GM21528 (cell line): ENCODE measurements around the gene SPRED2.
A peak's percentile ranks its signal among the peaks of the same experiment; 100 is the strongest.

Source experiments
- ATAC-seq: cut with Tn5 transposase; IDR thresholded peaks from one replicate; pipeline ENCODE4 v1.9.1; 2021; ENCODE audit warnings: mild to moderate bottlenecking, moderate library complexity; ENCODE audit not compliant: unreplicated experiment, low FRiP score

SPRED2 gene

DNA sequence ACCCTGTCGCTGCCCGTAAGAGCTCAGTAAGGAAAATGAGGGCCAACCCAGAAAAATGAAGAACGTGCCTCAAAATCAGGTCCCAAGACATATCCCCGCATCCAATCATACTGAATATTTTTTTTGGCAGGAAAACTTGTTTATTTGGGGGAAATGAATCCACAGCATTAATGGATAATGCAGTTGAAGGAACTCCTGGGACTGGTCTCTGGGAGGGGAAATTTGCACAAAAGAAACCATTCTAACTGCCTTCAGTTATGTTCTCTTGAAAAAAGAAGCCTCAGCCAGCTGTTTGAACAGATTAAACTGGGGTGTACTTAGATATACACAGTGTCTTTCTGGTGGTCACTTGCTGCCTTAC is 61.3 kb downstream of the SPRED2 start:
- no peak for ATAC-seq

DNA sequence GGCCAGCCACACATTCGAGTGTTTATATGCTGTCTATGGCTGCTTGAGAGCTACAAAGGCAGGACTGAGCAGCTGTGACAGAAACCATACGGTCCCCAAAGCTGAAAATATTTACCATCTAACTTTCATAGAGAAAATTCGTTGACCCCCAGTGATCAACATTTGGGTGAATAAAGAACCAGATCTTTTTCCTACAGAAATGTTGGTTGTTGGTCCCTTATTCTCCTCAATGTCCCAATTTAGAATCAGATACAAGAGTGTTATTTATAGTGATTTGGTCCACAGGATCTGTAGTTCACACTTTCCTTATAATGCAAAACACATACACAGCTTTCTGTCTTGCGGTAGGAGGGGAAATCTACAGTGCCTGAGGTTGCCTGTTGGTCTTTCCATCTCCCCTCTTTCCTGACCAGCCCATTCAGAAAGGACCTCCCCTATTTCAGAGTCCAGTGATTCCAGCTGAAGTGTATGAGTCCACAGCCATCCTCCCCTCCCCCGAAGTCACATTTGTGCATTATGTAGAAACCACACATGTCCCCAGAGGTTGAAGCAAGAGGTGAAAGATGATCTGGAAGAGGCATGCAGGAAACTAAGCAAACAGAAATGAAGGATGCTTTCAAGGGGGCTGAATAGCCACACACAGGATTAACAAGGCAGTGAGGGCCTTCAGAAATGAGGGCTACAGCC is 61.9 kb downstream of the SPRED2 start:
- peak; percentile 43 for ATAC-seq

DNA sequence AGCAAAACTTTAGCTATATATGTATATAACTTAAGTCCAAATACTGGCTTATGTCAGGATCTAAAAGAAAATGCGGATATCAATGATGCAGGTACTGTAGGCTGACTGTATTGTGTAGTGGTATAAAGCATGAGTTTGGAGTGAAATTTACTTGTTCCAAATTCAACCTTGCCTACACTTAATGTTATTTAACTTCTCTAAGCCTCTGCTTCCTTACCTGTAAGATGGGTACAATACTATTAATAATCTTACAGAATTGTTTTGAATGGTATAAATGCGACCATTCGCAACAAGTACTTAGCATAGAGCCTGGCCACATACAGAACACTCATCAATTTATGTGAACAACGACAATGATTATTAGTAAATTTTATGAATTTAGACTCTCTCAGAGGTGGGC is 62.4 kb downstream of the SPRED2 start:
- ATAC-seq: no peak

DNA sequence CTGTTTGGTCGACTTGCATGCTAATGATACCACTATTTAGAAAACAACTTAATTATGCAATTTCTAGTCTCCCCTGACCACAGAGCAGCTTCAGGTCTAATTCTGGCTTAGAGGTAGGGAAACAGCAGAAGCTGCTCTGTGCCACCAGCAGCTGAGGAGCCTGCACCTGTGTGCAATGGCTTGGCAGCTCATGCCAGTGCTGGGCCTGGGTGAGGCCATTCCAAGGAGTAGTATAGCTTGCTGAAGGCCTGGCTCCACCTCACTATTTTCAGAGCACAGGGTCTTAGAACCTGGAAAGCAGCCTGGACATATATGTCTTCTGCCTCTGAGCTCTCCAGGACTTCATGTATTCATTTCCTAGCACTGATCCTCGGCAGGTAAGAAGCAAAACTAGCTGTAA is 62.8 kb downstream of the SPRED2 start:
- no peak for ATAC-seq

DNA sequence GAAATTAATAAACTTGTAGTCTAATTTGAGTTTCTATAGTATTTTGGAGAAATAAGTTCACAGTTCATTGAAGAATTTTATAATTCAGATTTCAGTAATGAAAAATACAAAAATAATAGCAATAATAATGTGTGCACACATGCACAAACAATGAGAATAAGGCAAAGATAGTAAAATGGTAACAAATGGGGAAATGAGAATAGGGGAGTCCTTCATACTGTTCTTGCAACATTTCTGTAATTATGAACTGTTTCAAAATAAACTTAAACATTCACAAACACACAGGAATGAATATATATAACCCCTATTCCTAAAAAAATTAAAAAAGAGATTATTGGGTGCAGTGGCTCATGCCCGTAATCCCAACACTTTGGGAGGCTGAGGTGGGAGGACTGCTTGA is 63.9 kb downstream of the SPRED2 start:
- ATAC-seq: no peak

DNA sequence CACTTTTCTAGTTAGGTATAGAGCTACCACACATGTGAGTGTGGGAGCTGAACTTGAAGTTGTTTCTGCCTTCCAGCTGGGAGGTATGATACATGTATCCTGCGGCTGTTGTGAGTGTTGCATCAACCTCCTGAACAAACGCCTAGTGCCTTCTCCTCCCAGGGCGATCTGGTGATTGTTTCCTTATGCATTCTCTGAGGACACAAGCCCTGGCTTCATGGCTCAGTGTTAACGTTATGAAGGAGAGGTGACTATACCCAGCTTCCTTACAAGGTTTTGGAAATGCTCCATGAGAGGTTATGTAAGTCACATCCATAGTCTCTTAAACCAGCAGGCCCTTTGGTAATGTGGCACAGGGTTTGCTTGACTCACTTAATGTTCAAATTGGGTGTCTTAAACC is 64.9 kb downstream of the SPRED2 start:
- ATAC-seq: no peak

DNA sequence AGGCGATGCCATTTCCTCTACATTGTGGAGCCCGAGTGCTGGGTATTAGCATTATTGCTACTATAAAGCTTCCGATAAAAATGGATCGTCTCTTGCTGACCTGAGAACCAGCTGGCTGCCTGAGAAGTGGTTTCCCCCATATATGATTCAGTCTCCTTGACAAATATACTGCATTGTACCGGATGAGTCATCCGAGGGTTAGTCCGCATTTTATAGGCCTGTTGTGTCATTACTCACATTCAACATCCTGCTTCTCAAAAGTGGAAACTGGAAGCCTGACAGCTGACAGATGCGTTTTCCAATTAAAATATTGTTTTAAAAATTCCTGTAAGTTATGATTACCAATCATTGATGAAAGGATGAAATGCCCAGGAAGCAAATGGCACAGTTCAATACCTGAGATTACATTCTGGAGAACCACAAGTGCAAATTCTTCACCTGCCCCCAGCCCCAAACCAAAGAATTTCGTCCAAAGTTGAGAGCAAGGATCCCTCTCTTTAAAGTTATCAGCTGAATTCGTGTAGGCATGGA is 65.7 kb downstream of the SPRED2 start:
- no peak for ATAC-seq

DNA sequence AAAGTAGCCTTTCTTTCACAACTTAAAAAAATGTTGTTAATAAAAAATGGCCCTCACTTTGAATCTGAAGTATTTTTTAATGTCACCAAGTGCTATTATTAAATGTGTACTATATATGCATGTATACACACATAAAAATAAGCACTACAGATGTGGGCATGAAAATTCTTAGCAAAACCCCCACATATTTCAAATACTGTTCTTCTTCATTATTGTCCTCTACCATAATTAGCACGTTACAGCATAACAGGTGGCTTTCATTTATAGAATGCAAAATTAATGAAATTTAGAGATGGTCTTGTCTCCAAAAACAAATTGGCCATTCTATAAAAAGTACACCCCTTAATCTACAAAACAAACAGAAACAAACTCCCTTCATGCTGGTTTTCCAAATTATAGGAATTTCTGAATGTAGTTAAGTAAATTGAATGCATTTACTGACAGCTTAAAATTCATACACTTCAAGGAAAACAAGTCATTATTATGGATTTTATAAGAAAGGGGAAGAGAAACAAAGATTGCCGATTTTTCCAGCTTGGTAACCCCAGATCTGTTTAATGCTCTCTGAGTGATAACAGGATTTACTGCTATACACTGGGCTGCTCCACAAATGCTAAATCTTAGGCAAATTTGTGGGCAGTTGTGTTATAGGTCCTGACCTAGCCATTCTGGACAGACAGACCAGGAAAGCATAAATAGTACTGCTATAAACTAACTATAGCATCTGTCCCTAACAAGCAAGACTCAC is 67.2 kb downstream of the SPRED2 start:
- no peak for ATAC-seq

DNA sequence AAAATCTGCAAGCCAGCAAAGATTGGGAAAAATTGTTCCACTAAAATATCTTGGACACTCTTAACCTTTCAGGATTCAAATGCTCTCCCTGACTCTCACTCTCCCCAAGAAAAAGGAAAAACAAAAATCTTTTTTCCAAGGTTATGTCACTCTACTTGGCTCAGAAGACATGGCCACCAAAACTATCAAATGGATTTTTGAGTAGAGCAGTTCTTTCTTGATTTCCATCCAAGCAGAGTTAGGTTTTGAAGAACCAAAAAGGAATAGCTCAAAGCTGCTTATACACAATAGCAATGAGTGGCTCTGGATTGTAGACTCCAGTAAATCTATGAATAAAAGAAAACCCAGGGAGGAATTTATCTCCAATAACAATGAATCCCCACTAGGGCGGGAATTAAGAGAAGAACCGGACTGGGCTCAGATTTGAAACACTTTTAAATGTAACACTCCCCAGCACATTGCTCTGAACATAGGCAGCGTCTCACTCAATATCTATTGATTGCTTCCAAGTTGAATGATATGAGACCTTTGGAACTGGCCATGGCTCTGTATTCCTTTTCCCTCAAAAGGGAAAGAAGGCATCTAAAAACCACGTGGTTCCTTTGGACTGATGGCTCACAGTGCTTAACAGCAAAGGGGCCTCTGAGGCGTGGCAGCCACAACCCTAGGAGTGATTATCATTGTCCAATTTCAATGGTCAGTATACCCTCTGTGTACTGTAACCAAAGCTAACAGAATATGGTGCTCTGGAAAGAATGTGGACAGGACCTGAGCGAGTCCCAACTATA is 68.3 kb downstream of the SPRED2 start:
- no peak for ATAC-seq

DNA sequence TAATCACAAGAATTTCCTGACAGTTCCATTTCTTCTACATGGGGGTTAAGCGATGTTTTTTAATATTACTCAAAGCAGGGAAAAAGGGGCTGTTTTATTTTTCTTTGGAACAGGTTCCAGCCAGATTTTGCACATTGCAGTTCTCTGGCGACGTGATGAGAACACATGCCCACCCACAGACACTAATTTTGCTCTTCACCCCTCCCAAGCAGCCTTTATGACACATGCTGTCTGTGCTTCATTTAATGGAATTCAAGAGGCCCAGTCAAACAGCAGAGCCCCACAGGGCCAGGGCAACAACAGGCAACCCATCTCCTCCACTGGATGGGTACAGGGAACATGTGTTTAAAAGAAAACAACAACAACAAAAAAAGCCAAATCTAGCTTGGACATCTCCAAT is 70.8 kb downstream of the SPRED2 start:
- ATAC-seq: no peak

DNA sequence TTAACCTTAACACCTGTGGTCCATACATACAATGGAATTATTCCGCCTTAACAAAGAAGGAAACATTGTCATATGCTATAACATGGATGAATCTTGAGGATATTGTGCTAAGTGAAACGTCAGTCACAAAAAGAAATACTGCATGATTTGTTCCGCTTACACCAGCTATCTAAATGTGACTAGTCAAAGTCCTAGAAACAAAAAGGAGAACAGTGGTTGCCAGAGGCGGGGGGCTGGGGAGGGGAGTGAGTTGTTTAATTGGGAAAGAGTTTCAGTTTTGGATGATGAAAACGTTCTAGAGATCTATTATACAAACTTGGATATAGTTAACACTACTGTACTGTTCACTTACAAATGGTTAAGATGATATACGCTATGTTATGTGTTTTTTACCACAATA is 72.0 kb downstream of the SPRED2 start:
- no peak for ATAC-seq

DNA sequence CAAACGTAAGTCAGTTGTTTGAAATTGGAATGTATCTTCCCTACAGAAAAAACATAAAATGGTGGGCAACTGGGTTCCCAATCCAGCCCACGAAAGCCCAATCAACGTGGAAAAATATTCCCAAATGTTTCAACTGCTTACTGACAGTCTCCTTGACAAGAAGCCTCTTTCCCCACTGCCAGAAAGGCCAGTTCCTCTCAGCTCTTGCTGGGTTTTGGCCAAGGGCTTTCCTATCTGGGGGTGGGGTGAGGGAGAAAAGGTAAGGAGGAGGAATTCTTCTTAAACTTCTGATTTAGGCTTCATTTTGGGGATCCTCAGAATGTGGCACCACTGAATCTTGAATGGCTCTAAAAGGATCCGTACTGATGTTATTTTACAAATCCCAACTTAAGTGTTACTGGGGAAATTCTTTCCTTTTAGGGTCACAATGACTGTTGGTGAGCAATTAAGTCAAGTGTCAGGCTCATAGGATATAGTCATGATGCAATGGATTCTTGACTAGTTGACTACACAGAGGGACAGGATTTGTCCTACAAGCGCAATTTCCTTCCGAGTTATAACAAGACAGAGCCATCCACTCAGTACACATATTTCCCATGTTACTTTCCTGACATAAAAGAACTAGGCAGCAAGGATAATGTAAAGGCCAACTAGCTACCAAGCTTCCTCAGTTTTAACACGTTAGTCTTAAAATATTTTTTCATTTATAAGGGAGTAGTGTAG is 73.6 kb downstream of the SPRED2 start:
- ATAC-seq: no peak

DNA sequence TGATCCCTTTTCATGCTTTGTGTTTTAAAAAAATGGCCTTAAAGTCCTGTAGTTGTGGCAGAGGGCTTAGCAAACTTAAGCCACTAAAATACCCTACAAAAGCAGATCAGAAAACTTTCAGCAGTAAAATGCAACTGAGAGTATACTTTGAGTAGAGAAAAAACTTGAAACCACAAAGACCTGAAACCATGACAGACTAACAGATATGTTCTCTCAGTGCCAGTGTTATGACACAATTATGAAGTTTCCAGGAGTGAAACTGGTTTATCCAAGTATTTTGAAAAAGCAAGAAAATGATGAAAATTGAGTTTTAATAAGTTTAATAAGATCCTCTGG is 74.5 kb downstream of the SPRED2 start:
- peak; percentile 82 for ATAC-seq

DNA sequence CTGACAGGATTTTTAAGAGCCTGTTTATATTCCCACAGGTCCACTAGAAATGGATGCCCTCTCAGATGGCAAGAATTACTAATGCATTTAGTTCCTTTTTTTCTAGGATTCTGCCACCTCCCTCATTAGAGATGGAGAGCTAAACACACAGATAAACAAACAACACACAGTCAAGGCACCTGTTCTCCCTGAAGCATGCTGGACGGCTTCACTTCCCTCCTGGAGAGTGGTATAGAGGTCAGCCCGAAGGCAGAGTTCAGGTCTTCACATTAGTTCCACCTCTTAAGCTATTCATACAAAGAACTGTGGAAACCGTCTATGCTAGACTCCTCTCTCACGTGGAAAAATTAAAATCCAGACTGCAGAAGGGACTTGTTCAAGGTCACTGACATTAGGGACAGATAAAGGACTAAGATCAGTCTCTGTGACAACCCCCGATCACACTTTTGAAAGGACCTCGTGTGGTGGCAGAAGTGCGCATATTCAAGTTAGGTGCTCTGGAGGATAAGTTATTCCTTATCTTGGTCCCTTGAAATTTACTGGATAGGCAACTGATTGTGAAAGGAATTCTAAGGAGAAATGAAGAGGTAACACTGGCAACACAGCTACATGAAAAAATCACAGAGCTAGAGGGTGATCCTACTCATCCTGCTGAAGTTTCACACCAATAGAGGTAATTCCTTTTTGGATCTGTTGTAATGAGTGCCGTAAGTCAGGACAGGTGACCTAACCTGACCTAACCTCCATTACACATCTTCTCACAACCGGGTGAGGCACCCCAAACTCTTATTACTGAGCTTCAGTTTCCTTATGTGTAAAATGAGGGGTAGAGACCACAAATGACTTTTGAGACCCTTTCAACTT is 75.1 kb downstream of the SPRED2 start:
- ATAC-seq: peak; percentile 45

DNA sequence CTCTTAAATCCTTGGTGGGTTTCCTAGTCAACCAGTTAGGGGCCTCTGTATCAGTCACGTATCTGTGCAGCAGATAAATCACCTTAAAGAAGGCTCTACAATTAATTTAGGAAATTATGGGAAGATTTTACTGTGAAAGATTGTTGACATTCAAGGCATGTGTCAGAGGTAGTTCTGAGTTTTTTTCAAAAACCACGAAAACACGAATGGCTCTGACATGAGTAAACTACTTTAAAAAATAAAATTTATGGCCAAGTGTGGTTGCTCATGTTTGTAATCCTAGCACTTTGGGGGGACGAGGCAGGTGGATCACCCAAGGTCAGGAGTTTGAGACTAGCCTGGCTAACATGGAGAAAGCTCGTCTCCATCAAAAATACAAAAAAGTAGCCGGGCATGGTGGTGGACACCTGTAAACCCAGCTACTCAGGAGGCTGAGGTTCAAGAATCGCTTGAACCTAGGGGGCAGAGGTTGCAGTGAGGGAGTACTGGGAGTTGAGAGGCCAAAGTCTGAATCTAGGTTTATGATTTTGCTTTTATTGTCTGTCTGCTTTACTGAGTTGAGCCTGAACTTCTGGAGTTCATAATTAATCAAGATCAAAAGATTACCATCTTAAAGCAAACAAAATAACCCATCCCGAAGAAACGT is 77.1 kb downstream of the SPRED2 start:
- ATAC-seq: no peak

DNA sequence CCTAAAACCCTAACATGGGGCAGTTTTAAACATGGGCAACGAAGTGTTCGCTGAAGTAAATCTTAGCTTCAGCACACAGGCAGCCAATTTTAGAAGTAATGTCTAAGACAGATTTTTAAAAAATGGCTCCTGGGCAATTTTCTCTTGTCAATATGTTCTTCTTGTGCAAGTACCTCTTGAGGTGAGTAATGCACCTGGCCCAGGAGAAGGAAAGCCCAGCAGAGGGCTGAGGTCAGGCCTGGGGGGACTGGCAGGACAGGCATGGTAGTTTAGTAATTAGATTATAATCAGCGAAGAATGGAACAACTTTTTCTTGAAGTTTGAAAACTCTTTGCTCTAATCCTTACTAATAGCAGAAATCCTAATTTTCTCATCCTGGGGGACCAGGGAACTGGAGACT is 77.6 kb downstream of the SPRED2 start:
- ATAC-seq: no peak

DNA sequence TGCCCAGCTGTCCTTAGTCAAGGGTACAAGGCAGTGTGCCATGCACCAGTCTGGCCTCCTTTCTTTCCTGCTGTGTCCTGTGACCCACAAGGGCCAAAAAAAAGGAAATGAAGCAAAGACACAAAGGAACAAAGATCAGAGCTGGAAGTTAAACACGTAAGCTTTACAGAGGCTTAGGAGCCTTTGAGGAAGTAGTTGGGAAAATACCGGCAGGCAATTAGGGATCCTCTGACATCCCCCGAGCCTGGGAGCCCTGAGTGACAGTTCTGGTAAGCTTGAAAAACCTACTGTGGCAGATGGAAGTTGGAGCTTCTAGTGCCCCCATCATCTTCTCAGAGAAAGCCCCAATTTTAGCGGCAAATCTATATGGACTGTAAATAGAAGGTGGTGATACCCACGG is 78.5 kb downstream of the SPRED2 start:
- ATAC-seq: no peak

DNA sequence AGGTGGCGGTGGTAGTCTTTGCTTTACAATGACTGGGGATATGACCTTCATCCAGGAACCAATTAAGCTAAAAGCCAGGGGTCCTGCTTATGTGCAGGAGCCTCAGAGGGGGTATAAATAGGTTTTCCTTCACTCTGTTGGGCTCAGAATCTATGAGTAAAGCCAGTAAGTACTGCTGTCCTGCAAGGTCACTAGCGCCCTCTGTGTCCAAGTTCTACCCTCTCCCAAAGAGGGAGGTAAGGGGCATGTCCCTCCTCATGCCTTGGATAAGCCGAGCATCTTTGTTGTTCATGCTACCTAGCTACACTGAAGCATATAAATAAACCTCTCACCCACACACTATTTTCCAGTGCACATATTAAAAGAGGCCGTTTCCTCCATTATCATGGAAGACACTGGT is 79.4 kb downstream of the SPRED2 start:
- no peak for ATAC-seq

DNA sequence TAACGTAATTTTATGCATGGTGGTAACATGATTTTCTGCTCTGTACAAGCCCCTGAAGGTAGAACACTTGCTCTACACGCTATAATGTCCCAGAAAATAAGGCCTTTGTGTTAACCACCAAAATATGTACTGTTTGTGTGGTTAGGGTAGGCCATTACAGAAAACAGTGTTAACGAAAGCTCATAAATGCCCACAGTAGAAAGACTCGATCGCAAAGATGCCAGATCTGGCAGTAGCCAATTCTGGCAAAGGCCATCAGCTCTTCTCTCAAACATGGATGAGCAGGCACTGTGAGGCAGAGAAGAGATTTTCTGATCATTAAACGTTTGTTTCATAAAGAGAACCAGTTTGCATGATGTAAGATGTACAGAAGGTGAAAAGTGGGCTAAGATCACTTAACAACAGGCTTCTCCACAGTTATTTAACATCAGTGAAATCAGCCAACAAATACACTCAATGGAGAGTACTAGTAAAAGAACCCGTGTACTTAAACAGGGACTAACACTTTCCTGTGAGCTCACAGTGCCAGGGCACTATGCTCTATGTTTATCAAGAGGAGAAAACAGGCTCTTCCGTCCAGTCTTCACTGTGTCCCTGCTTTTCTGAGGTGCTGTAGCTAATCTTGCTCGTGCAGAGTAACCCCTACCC is 80.3 kb downstream of the SPRED2 start:
- no peak for ATAC-seq
